ENCODE results near the gene CLMP.

- TF ChIP-seq CTCF (conservative IDR thresholded peaks at IDR 0.05; ENCODE audit: low read depth in 2 of 2) (no peak), EZH2phosphoT487 (IDR thresholded peaks at IDR 0.05; ENCODE audit: unreplicated experiment) (no peak), CREB1 (CRISPR knock-in tag; IDR thresholded peaks at IDR 0.05; ENCODE audit: low read depth) (no peak), POLR2AphosphoS5 (IDR thresholded peaks at IDR 0.05; ENCODE audit: low read depth) (no peak), EZH2 (IDR thresholded peaks at IDR 0.05; ENCODE audit: low read depth, unreplicated experiment) (no peak), JUNB (IDR thresholded peaks at IDR 0.05; ENCODE audit: unreplicated experiment) (no peak)
- TF ChIP-seq, protein P1, sequence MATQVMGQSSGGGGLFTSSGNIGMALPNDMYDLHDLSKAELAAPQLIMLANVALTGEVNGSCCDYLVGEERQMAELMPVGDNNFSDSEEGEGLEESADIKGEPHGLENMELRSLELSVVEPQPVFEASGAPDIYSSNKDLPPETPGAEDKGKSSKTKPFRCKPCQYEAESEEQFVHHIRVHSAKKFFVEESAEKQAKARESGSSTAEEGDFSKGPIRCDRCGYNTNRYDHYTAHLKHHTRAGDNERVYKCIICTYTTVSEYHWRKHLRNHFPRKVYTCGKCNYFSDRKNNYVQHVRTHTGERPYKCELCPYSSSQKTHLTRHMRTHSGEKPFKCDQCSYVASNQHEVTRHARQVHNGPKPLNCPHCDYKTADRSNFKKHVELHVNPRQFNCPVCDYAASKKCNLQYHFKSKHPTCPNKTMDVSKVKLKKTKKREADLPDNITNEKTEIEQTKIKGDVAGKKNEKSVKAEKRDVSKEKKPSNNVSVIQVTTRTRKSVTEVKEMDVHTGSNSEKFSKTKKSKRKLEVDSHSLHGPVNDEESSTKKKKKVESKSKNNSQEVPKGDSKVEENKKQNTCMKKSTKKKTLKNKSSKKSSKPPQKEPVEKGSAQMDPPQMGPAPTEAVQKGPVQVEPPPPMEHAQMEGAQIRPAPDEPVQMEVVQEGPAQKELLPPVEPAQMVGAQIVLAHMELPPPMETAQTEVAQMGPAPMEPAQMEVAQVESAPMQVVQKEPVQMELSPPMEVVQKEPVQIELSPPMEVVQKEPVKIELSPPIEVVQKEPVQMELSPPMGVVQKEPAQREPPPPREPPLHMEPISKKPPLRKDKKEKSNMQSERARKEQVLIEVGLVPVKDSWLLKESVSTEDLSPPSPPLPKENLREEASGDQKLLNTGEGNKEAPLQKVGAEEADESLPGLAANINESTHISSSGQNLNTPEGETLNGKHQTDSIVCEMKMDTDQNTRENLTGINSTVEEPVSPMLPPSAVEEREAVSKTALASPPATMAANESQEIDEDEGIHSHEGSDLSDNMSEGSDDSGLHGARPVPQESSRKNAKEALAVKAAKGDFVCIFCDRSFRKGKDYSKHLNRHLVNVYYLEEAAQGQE (IDR thresholded peaks at IDR 0.05; ENCODE audit: unreplicated experiment): no peak
Measured at GRCh38 chr11:123183391-123184099, 11.5 kb downstream of the CLMP start.
